ENCODE data around the gene CASKIN1. TPM values are rescaled to one million over a fixed set of nuclear protein-coding genes. Genes with fewer than 3 reads are reported as not detected.

CASKIN1 gene
- total and polyA plus RNA-seq, 2 donors from 2014 or later: 0.30 to 0.66 TPM

DNA sequence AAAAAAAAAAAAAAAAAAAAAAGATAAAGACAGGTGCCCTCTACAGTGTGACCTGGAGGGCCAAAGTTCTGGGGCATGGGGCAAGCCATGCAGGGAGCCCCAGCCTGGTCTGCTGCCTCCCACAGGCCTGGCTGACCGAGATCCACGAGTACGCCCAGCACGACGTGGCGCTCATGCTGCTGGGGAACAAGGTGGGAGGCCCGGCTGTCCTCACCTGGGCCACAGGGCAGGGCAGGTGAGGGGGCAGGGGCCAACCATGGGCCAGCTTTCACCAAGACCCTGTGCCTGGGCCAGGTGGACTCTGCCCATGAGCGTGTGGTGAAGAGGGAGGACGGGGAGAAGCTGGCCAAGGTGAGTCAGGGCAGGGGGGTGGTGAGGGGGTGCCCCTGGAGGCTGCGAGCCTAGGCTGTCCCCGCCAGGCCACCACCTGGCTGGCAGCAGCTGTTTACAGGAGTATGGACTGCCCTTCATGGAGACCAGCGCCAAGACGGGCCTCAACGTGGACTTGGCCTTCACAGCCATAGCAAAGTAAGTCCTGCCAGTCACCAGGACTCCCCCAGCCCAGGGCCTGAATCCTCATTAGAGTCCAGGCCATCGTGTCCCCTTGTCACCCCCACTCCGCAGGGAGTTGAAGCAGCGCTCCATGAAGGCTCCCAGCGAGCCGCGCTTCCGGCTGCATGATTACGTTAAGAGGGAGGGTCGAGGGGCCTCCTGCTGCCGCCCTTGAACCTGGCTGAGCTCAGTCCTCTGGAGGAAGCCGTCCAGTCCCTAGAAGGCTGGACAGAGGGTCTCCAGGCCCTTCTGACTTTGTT lies 43.5 kb downstream of the CASKIN1 start:
- TF ChIP-seq, protein P1, sequence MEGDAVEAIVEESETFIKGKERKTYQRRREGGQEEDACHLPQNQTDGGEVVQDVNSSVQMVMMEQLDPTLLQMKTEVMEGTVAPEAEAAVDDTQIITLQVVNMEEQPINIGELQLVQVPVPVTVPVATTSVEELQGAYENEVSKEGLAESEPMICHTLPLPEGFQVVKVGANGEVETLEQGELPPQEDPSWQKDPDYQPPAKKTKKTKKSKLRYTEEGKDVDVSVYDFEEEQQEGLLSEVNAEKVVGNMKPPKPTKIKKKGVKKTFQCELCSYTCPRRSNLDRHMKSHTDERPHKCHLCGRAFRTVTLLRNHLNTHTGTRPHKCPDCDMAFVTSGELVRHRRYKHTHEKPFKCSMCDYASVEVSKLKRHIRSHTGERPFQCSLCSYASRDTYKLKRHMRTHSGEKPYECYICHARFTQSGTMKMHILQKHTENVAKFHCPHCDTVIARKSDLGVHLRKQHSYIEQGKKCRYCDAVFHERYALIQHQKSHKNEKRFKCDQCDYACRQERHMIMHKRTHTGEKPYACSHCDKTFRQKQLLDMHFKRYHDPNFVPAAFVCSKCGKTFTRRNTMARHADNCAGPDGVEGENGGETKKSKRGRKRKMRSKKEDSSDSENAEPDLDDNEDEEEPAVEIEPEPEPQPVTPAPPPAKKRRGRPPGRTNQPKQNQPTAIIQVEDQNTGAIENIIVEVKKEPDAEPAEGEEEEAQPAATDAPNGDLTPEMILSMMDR (IDR thresholded peaks at IDR 0.05; ENCODE audit: borderline replicate concordance, extremely low read depth, insufficient read depth): no peak
- peak overlapping the region; percentile 63 to 99 (median 96) for H3K4me3 ChIP-seq (ENCODE audit: low read length in 3 of 3)
- intact Hi-C loops (cut with DNase I): no loop called here
- FAIRE-seq: no peak
- peak overlapping the region; percentile 2 to 90 (median 49) for H3K9ac ChIP-seq (ENCODE audit: low read length in 3 of 3)
- H3K4me1 ChIP-seq (ENCODE audit: control insufficient read depth in 2 of 3, insufficient read depth in 2 of 3, low read depth in 1 of 3, low read length in 3 of 3): peaks cover 0 to 68% (median 13%) of the 10 kb centered on the region in 3 donors
- H3K9me3 ChIP-seq (ENCODE audit: control insufficient read depth in 2 of 3, insufficient read depth in 1 of 3, low read length in 3 of 3): no peaks in the 10 kb centered on the region
- peak in 4 of 5 donors; percentile 45 to 79 (median 66) for DNase-seq
- H3K27me3 ChIP-seq (ENCODE audit: control insufficient read depth, insufficient read depth, low read length): no peaks in the 10 kb centered on the region
- peak overlapping the region in 1 of 2 donors; percentile 30 for H3K27ac ChIP-seq (ENCODE audit: low read depth in 2 of 2, low read length in 2 of 2)
- peaks cover 0 to 3% (median 0%) of the 10 kb centered on the region in 3 donors for H3K36me3 ChIP-seq (ENCODE audit: control insufficient read depth in 2 of 3, insufficient read depth in 3 of 3, low read length in 3 of 3)

GRCh38 chr16:2151188-2152091 lies 45.0 kb downstream of the CASKIN1 start:
- TF ChIP-seq, protein P1 (IDR thresholded peaks at IDR 0.05; ENCODE audit: borderline replicate concordance, extremely low read depth, insufficient read depth): no peak
- Histone ChIP-seq H3K4me1 (ENCODE audit: control insufficient read depth in 2 of 3, insufficient read depth in 2 of 3, low read depth in 1 of 3, low read length in 3 of 3) (peaks cover 0 to 58% (median 13%) of the 10 kb centered on the region in 3 donors), H3K9me3 (ENCODE audit: control insufficient read depth in 2 of 3, insufficient read depth in 1 of 3, low read length in 3 of 3) (no peaks in the 10 kb centered on the region), H3K36me3 (ENCODE audit: control insufficient read depth in 2 of 3, insufficient read depth in 3 of 3, low read length in 3 of 3) (peaks cover 0 to 3% (median 0%) of the 10 kb centered on the region in 3 donors), H3K27ac (ENCODE audit: low read depth in 2 of 2, low read length in 2 of 2) (no peak overlapping the region), H3K27me3 (ENCODE audit: control insufficient read depth, insufficient read depth, low read length) (no peaks in the 10 kb centered on the region), H3K4me3 (ENCODE audit: low read length in 3 of 3) (no peak overlapping the region), H3K9ac (ENCODE audit: low read length in 3 of 3) (peak overlapping the region in 1 of 3 donors; percentile 12)
- intact Hi-C loops (cut with DNase I): no loop called here
- DNase-seq (peak in 1 of 5 donors; percentile 66), FAIRE-seq (no peak)

DNA sequence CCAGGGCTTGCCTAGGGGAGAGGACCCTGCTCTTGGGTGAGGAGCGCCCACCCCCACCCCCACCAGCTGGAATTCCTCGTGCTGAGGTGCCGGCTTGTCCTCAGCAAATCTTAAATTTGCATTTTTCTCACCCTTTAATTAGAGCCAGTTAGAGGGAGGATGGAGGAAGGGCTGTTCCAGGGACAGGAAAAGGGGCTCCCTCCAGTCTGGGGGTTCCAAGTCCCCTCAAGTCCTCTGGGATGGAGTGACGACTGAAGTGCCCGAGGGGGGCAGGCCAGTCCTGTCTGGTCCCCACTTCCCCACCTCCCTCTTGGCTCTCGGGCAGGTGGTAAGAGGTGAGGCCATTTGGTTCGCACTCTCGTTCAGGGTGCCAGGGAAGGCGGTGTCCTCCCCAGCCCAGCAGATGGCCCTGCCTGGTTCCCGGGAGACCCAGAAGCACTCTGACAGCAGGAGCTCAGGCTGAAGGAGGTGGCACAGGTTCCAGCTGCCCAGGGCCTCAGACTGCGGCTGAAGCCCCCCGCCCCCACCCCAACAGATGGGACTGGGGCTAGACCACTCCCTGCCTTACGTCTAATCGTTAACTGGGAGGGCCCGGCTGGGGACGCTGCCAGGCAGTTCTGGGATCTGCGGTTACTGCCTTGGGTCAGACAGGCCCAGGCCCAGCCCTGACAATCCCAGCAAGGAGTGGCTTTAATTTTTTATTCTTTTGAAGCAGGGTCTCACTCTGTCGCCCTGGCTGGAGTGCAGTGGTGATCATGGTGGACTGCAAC lies 45.8 kb downstream of the CASKIN1 start:
- no peak for FAIRE-seq
- H3K4me1 ChIP-seq (ENCODE audit: control insufficient read depth in 2 of 3, insufficient read depth in 2 of 3, low read depth in 1 of 3, low read length in 3 of 3): peaks cover 0 to 54% (median 13%) of the 10 kb centered on the region in 3 donors
- peak overlapping the region in 1 of 3 donors; percentile 12 for H3K9ac ChIP-seq (ENCODE audit: low read length in 3 of 3)
- H3K4me3 ChIP-seq (ENCODE audit: low read length in 3 of 3): no peak overlapping the region
- H3K27ac ChIP-seq (ENCODE audit: low read depth in 2 of 2, low read length in 2 of 2): no peak overlapping the region
- TF ChIP-seq, protein P1 (IDR thresholded peaks at IDR 0.05; ENCODE audit: borderline replicate concordance, extremely low read depth, insufficient read depth): no peak
- peak in 1 of 5 donors; percentile 73 for DNase-seq
- intact Hi-C loops (cut with DNase I): no loop called here
- no peaks in the 10 kb centered on the region for H3K27me3 ChIP-seq (ENCODE audit: control insufficient read depth, insufficient read depth, low read length)
- H3K36me3 ChIP-seq (ENCODE audit: control insufficient read depth in 2 of 3, insufficient read depth in 3 of 3, low read length in 3 of 3): peaks cover 0 to 3% (median 0%) of the 10 kb centered on the region in 3 donors
- no peaks in the 10 kb centered on the region for H3K9me3 ChIP-seq (ENCODE audit: control insufficient read depth in 2 of 3, insufficient read depth in 1 of 3, low read length in 3 of 3)

All from kidney (tissue), 14 donors.